Erythroblast (primary cell): ENCODE data around the gene FAIM2.

ENCODE experiments used
- GATA1 ChIP-seq: IDR thresholded peaks from 2 replicates; pipeline ENCODE4 v1.6.1; 2011; ENCODE audit warnings: low read depth, mild to moderate bottlenecking, control low read depth, low read length, moderate library complexity
- POLR2A ChIP-seq: IDR thresholded peaks from 2 replicates; pipeline ENCODE4 v1.6.1; 2011; ENCODE audit warnings: mild to moderate bottlenecking, low read length

DNA sequence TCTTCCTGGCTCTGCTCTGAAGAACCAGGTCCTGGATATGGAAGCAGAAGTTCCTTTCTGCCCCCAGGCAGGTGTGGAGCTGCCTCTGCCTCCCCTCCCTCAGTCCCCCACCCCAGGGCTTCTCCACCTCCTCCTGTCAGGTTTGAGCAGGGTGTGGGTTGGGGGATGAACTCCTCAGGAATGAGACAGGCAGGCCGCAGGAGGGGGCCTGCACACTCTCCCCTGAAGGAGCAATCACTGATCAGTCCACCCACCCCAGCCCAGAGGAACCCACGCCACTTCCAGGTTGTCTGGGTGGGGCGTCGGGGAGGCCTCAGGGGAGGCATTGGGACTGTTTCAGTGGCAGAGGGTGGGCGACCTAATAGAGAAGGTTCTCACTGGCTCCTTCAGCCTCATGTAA lies 26.6 kb downstream of the FAIM2 start:
- no peak for TF ChIP-seq POLR2A
- no peak for TF ChIP-seq GATA1
